Left forelimb (tissue), 1 donor: ENCODE results near the gene CTIF.
"Not testable (repeated sequence)": the region's sequence is repeated elsewhere in the genome, so short reads cannot be mapped to it uniquely, and the experiment has no call there.

Source experiments
- DNase-seq: peaks from one replicate; pipeline ENCODE4 v3.0.0-alpha.2; 2018; ENCODE audit warnings: low spot score

Gene CTIF

GRCh38 chr18:48641981-48642380, 103.2 kb downstream of the CTIF start:
- DNase-seq: no peak

- DNase-seq: no peak
Measured at GRCh38 chr18:48642503-48642902, 103.7 kb downstream of the CTIF start.

DNA sequence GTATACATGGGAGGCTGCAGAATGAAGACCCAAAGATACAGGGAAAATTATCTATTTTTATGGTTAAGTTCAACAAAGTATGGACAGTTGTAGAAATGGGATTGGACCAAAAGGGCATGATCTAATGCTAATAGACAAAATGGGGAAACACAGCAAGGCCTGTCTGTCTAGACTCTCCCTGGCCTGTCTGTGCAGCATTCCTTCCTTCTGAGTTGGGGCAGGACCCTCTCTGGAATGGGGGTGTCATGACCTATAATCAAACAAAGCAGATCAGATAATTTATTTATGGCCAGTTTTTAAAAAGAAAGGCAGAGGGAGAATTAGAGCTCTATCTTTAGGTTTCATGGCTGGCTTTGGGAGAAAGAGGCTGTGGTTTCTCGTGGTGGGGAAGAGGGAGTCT, 104.4 kb downstream of the CTIF start:
- DNase-seq: no peak

DNA sequence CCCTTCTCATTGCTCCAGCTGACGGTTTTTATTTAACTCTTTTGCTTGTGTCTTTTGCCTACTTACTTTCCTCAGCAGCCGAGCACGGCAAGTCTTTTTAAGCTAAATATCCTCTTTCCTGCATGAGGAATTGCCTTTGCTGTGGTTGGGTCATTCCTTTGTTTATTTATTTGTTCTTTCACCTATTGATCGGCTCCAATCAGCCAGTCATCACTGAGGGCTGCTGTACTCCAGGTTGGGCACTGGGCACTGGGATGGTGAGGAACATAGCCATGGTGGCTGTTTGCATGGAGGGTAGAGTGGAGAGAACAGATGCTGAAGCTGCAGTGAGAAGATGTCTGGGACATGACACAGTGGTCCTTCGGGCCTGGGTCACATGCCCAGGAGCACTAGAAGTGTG, 105.2 kb downstream of the CTIF start:
- no peak for DNase-seq

DNA sequence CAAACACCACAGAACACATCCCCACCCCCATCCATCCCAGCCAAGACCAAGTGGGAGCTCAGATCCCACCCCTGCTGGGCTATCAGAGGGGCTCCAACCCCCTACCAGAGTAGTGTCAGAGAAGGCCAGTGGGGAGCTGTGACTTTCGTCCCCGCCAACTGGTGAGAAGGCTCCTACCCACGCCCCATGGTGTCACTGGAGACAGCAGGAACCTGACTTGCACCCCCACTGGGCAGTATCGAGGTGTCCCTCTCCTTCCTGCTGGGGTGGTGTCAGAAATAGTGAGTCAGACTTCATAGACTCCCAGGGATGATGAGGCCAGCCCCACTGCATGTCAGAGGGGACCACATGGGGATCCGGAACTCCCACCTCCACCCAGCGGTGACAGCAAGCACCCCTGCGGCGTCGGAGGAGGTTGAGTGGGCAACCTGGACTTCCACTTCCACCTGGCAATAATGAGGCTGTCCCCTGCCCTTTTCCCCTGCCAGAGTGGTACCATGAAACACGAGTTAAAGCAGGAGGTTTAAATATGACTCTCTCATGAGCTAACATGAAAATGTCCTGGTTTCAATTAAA, 106.7 kb downstream of the CTIF start:
- DNase-seq: no peak

DNA sequence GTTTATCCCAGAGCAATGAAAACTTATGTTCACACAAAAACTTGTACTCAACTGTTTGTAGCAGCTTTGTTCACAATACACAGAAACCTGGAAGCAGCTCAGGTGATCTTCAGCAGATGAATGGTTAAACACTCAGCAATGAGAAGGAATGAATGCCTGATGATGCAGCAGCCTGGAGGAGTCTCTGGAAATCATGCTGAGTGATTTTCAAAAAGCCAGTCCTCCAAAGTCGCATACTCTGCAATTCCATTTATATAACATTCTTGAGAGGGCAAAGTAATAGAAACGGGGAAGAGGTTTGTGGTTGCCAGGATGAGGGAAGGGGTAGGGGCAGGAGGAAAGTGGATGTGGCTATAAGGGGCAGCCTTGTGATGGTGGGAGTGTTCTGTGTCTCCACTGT, 108.1 kb downstream of the CTIF start:
- no peak for DNase-seq

DNA sequence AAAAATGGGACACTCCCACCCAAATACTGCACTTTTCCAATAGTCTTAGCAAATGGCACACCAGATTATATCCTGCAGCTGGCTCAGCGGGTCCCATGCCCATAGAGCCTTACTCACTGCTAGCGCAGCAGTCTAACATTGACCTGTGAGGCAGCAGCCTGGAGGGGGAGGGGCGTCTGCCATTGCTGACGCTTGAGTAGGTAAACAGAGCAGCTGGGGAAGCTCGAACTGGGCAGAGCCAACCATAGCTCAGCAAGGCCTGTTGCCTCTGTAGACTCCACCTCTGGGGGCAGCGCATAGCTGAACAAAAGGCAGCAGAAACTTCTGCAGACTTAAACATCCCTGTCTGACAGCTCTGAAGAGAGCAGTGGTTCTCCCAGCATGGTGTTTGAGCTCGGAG, 110.4 kb downstream of the CTIF start:
- DNase-seq: no peak

GRCh38 chr18:48654591-48654990, 115.8 kb downstream of the CTIF start:
- DNase-seq: not testable (repeated sequence)

- no peak for DNase-seq
Measured at GRCh38 chr18:48655508-48655907, 116.7 kb downstream of the CTIF start.

GRCh38 chr18:48656176-48656575, 117.3 kb downstream of the CTIF start:
- no peak for DNase-seq

DNA sequence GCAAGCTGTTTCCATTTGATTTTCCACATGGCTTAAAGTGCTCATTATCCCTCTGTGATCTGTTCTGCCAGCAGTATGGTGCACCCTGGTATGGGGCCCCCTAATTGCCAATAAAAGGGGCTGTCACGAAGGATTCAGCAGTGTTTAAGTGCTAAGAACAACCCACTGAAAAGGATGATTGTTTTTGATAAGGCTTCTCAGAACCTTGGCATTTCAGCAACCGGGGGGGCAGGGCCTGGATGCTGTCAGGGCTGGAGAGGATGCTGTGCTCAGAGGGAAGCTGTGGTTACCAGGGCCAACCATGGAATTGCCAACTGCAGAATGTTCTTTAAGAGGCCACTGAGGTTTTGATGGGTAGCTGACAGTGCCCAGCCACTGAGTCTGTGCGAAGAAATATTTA, 117.8 kb downstream of the CTIF start:
- DNase-seq: no peak

GRCh38 chr18:48657447-48658120, 118.8 kb downstream of the CTIF start:
- no peak for DNase-seq

DNA sequence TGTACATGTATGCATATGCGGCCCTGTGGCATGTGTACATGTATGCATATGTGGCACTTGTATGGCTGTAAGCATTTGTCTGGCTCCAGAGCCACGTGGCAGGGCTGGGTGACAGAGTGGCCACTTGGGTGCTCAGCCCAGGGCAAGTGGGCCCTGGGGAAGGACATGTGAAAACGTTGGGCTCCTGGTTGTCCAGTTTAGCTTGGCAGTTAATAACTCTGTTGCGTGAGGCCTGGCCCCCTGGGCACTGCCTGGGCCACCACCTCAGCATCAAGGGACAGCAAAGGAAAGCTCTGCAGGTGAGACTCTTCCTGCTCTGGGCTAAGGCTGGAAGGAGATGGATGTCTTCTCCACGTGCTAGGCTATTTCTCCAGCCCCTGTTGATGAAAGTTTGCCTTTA, 119.9 kb downstream of the CTIF start:
- DNase-seq: no peak

DNA sequence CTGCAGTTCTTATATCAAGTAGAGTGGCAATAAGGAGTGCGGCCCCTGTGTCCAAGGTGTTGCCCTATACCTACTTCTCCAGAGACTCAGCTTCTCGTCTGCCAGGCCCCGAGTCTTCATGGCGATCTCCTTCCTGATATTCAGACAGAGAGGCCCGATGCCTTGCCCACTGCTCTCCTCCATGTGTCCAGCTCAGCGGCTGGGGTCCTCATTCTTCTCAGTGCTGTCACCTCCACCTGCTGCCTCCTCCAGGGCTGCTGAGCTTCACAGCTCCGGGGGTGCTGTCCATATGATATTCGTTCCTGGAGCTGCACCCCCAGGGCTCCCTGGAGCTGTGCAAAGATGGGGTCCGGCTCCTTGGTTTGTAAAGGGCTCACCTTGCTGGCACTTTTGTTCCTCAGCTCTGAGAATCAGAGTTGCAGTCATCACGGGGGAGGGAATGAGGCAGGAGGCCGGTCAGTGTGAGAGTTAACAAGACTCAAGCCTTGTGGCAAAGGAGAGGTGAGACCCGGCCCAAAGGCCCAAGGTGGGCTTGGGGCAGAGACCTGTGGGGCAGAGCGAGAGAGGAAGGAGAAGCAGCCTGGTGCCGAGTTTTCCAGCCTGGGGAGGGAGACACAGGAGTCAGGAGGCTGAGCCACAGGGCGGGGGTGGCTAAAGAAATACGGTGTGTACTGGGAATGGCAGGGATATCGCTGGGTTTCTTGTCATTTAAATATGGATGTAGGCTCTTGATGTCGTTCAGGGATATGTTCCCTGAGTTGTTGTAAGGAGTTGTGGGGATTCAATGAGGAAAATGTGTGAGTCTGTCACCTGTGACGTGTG, 120.6 kb downstream of the CTIF start:
- DNase-seq: no peak

GRCh38 chr18:48660346-48661228, 121.8 kb downstream of the CTIF start:
- no peak for DNase-seq

DNA sequence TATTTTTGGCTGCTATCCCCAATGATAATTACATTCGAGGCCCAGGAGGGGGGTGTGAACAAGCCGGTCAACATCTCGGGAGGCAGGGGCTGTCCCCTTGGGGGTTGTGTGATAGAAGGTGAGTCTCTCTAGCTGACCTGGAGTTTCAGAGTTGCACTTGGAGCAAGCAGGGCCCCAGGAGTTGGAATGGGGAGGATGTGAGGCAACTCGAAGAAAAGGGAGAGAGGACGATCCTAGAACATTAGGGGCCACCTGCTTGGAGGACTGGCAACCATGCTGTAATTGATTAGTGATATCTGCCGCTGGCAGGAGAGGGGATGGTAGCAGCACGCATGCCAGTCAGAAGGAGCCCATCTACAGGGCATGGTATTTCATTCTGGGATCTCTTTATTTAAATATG, 122.6 kb downstream of the CTIF start:
- DNase-seq: no peak

DNA sequence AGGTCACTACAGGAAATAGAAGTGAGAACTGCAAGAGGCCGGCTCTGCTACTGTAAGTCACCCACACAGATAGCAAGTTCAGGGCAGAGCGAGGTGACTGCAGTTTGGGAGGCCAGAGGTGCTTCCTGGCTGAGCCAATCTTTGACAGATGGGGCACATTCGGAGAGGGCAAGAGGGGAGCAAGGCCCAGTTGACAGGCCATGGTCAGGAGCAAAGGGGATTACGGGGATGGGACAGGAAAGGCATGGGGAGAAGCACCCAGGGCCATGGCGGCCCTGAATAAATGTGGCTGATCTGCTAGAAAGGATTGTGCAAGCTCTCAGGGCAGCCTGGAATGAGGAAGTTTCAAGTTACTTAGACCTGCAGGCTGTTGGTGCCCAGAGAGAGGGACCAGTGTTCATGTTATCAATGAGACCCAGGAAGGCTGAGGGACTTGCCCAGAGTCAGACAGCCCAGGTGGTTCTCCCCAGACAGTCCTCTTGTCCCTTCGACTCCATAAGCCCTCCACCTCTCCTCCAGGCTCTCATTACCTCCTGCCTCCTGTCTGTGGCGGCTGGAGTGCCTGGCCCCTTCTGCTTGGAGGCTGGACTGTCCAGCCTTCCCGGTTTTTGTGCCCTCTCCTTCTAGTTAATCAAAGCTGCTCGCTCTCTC, 123.3 kb downstream of the CTIF start:
- DNase-seq: no peak

DNA sequence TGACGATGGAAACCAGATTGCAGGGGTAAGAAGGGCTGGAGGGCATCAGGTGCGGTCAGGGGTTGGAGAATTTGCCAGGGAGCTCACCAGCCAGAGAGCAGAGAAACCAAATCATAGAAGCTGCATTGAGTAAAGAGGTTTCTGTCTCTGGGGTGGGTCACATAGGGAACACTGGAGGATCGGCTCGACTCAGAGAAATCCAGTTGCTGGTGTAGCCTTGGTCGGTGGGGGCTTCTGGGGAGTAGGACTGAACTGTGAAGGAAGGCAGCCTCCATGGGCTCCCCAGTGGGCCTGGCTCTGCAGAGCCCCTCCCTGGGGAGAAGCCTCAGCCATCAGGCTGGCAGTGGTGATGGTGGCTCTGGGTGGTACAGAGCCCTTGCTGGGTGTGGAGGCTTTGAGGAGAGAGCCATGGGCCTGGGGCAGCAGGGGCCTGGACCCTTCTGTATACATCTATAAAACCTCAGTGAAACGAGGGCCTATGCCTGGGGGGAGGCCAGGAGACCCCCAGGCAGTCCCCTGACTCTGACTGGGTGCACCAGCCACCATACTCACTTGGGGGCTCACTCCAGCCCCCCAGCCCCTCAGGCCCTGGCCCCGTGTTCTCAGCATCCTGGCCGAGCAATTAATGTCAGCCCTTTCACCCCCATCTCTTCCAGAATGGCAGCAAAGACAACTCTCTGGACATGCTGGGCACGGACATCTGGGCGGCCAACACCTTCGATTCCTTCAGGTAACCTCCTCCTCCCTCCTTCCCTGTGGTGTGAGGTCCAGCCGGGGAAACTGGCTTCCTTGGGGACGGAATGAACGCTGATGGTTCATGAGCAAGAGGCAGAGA, 124.5 kb downstream of the CTIF start:
- no peak for DNase-seq

- DNase-seq: no peak
Measured at GRCh38 chr18:48663931-48664847, 125.4 kb downstream of the CTIF start.

GRCh38 chr18:48665654-48666053, 126.8 kb downstream of the CTIF start:
- DNase-seq: no peak
